GM23248 (cell line): ENCODE measurements around the gene C2orf42. TPM values are rescaled to one million over a fixed set of nuclear protein-coding genes. Genes with fewer than 3 reads are reported as not detected.
"Not testable (repeated sequence)": the region's sequence is repeated elsewhere in the genome, so short reads cannot be mapped to it uniquely, and the experiment has no call there.

Source experiments
- DNase-seq: peaks from one replicate; pipeline ENCODE4 v3.0.0-alpha.2; 2015
- H2AFZ ChIP-seq: fragments of 200-600 bp; sonication (generic); 2 replicates; pipeline ENCODE4 v1.6.1; 2016; ENCODE audit warnings: antibody characterized with exemption
- H3F3A ChIP-seq: fragments of 200-600 bp; sonication (generic); 2 replicates; pipeline ENCODE4 v1.6.1; 2016; ENCODE audit warnings: mild to moderate bottlenecking, antibody characterized with exemption, mixed run types; ENCODE audit not compliant: insufficient read depth
- H3K27ac ChIP-seq: fragments of 200-600 bp; sonication (generic); 2 replicates; pipeline ENCODE4 v1.5.1; 2016; ENCODE audit warnings: mild to moderate bottlenecking
- H3K27me3 ChIP-seq: fragments of 200-600 bp; sonication (generic); replicated peaks from 2 replicates; pipeline ENCODE4 v1.6.1; 2016; ENCODE audit warnings: mild to moderate bottlenecking; ENCODE audit not compliant: insufficient read depth
- H3K36me3 ChIP-seq: fragments of 200-600 bp; sonication (generic); 2 replicates; pipeline ENCODE4 v1.6.1; 2016; ENCODE audit warnings: low read depth, mild to moderate bottlenecking
- H3K4me1 ChIP-seq: fragments of 200-600 bp; sonication (generic); 2 replicates; pipeline ENCODE4 v1.6.1; 2016; ENCODE audit warnings: mild to moderate bottlenecking; ENCODE audit not compliant: insufficient read depth
- H3K4me2 ChIP-seq: fragments of 200-600 bp; sonication (generic); one replicate; pipeline ENCODE4 v1.6.1; 2016; ENCODE audit warnings: mild to moderate bottlenecking; ENCODE audit not compliant: unreplicated experiment
- H3K4me3 ChIP-seq: fragments of 200-600 bp; sonication (generic); 2 replicates; pipeline ENCODE4 v1.5.1; 2016; ENCODE audit warnings: mild to moderate bottlenecking
- H3K79me2 ChIP-seq: fragments of 200-600 bp; sonication (generic); 2 replicates; pipeline ENCODE4 v1.6.1; 2016; ENCODE audit warnings: mild to moderate bottlenecking; ENCODE audit not compliant: insufficient read depth
- H3K9ac ChIP-seq: fragments of 200-600 bp; sonication (generic); 2 replicates; pipeline ENCODE4 v1.6.1; 2016; ENCODE audit warnings: mild to moderate bottlenecking
- H3K9me2 ChIP-seq: fragments of 200-600 bp; sonication (generic); 2 replicates; pipeline ENCODE4 v1.6.1; 2016; ENCODE audit warnings: mixed run types, mild to moderate bottlenecking, moderate library complexity; ENCODE audit not compliant: insufficient read depth
- H3K9me3 ChIP-seq: fragments of 200-600 bp; sonication (generic); one replicate; pipeline ENCODE4 v1.6.1; 2017; ENCODE audit warnings: low read depth
- H4K20me1 ChIP-seq: fragments of 200-600 bp; sonication (generic); 2 replicates; pipeline ENCODE4 v1.6.0; 2016; ENCODE audit not compliant: insufficient read depth
- EZH2 ChIP-seq: fragments of 200-600 bp; sonication (generic); IDR thresholded peaks from 2 replicates; pipeline ENCODE4 v1.6.1; 2018; ENCODE audit warnings: antibody characterized with exemption, mild to moderate bottlenecking; ENCODE audit not compliant: insufficient read depth, poor library complexity, severe bottlenecking
- EZH2phosphoT487 ChIP-seq: fragments of 200-600 bp; sonication (generic); IDR thresholded peaks from 2 replicates; pipeline ENCODE4 v1.6.1; 2018; ENCODE audit warnings: antibody characterized with exemption, moderate library complexity, mild to moderate bottlenecking, low read depth; ENCODE audit not compliant: insufficient read depth
- WGBS, 2 experiments: methylation state at CpG; one replicate each; pipeline ENCODE4 v1.1.6; 2015 to 2017; ENCODE audit warnings: low lambda C conversion rate in 2 of 2, low coverage in 1 of 2; ENCODE audit errors: missing lambda C conversion rate in 2 of 2; 5-methylcytosine and 5-hydroxymethylcytosine counted together
- in situ Hi-C: fragments of 300-500 bp; cut with MboI; formaldehyde crosslinking; loops from 2 replicates; pipeline ENCODE4 v1.15.0; 2020
- polyA plus RNA-seq: library from polyadenylated mRNA; unstranded; fragments of >200 nt; fragmentation: Nextera tagmentation; extraction: Ambion mirVana; gene quantifications from 2 replicates; pipeline ENCODE4 v1.2.1, GENCODE V29; 2016
- total RNA-seq: library from RNA; depleted of rRNA; stranded (reverse); fragments of >200 nt; shearing (Covaris generic); gene quantifications from 2 replicates; pipeline ENCODE4 v1.2.3, GENCODE V29; 2014; rRNA removed

C2orf42 gene
- total RNA-seq (23.2 and 25.5 TPM in 2 replicates), polyA plus RNA-seq (15.5 and 15.7 TPM in 2 replicates)

DNA sequence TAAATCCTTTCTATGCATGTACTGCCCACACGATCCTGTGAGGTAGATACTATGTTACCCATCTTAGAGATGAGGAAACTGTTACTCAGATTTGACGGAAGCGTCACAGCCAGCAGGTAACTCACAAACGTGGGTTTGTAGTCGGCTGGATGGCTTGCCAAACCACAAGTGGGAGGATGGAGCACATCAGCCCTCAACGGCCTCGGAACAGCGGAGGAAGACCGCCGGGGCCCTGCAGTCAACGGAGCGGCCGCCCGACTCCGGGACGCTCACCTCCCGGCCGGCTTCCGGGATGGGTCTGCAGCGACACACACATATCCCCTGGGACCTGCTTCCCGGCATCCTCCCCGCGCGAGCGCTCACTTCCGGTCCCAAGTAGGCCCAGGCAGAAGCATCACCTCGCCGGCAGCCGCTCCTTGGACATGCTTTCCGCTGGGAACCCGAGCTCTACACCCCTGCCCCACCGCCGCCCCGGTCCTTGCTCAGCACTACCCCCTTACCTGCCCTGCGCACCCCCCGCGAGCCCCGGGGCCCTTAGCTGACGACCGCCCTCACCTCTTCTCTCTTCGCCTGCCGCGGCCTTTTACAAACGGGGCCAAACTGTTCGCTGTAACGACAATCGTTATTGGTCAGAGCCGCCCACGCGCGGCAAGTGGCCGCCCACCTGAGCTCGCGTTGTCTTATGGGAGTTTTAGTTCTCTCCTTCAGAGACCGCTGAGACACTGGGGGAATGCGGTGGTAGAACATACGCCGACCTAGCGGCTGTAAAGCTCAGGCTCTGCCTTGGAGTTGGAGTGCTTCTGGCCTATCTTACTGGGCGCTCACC is at the start of gene C2orf42:
TSS of gene C2orf42 (minus strand) at position 602 of the 826 bp plus-strand sequence. CDS start 9,034 bp downstream, outside the sequence.
- Histone ChIP-seq H3K9me2 (no peaks in the 10 kb centered on the region), H3K36me3 (no peaks in the 10 kb centered on the region), H3F3A (peaks cover 14% of the 10 kb centered on the region; the same call in 1 of the 2 replicates), H3K9me3 (no peaks in the 10 kb centered on the region), H3K9ac (peak within 1 kb of the TSS; percentile 95), H3K4me1 (peaks cover 3% of the 10 kb centered on the region; the same call in 1 of the 2 replicates), H3K4me3 (peak within 1 kb of the TSS; percentile 81), H2AFZ (peak within 1 kb of the TSS; percentile 96), H3K27me3 (no peaks in the 10 kb centered on the region), H3K27ac (peak within 1 kb of the TSS; percentile 94), H3K79me2 (peaks cover 31% of the 10 kb centered on the region), H4K20me1 (no peaks in the 10 kb centered on the region), H3K4me2 (peak within 1 kb of the TSS; percentile 95)
- TF ChIP-seq EZH2 (no peak), EZH2phosphoT487 (no peak)
- WGBS, 2 experiments = 1% methylated on average over 46 to 55 of the region's 60 CpGs
- in situ Hi-C loops = no loop called here
- DNase-seq = peak; percentile 99

- Histone ChIP-seq H3K9me3 (no peaks in the 10 kb centered on the region), H3K4me3 (no peak overlapping the region), H3K9me2 (no peaks in the 10 kb centered on the region), H3F3A (no peaks in the 10 kb centered on the region), H3K36me3 (peaks cover 2% of the 10 kb centered on the region; the same call in 1 of the 2 replicates), H3K4me1 (no peaks in the 10 kb centered on the region), H3K79me2 (peaks cover 100% of the 10 kb centered on the region), H4K20me1 (no peaks in the 10 kb centered on the region; the same call in 1 of the 2 replicates), H3K27ac (no peak overlapping the region), H2AFZ (no peak overlapping the region), H3K9ac (no peak overlapping the region), H3K27me3 (no peaks in the 10 kb centered on the region), H3K4me2 (no peak overlapping the region)
- in situ Hi-C loops = no loop called here
- whole genome bisulfite sequencing, 2 experiments = 69 to 78% methylated on average over 3 of the region's 3 CpGs
- TF ChIP-seq EZH2 = no peak
- TF ChIP-seq EZH2phosphoT487 = no peak
- no peak for DNase-seq
These were observed 49.8 kb upstream of the C2orf42 start for GRCh38 chr2:70240599-70240998.

GRCh38 chr2:70233926-70234325 is 43.1 kb upstream of the C2orf42 start:
- no peak overlapping the region for H2AFZ ChIP-seq
- peaks cover 85% of the 10 kb centered on the region for H3K79me2 ChIP-seq
- H3K4me2 ChIP-seq = no peak overlapping the region
- no peak overlapping the region for H3K9ac ChIP-seq
- no peaks in the 10 kb centered on the region for H3K9me2 ChIP-seq
- H3K9me3 ChIP-seq = no peaks in the 10 kb centered on the region
- H3K4me3 ChIP-seq = no peak overlapping the region
- in situ Hi-C loops = no loop called here
- no peaks in the 10 kb centered on the region for H3F3A ChIP-seq
- peaks cover 50% of the 10 kb centered on the region for H3K36me3 ChIP-seq
- H4K20me1 ChIP-seq = no peaks in the 10 kb centered on the region
- H3K27ac ChIP-seq = no peak overlapping the region
- WGBS, 2 experiments = 69 to 71% methylated on average over 3 of the region's 3 CpGs
- no peak for DNase-seq
- no peaks in the 10 kb centered on the region for H3K4me1 ChIP-seq
- no peak for TF ChIP-seq EZH2phosphoT487
- TF ChIP-seq EZH2 = no peak
- no peaks in the 10 kb centered on the region for H3K27me3 ChIP-seq

- in situ Hi-C loops = no loop called here
- Histone ChIP-seq H4K20me1 (no peaks in the 10 kb centered on the region), H3K4me3 (no peak overlapping the region), H3K4me2 (no peak overlapping the region), H3K36me3 (peaks cover 83% of the 10 kb centered on the region), H3K27ac (no peak overlapping the region), H3K79me2 (peaks cover 41% of the 10 kb centered on the region), H2AFZ (no peak overlapping the region), H3K9me2 (no peaks in the 10 kb centered on the region), H3K27me3 (no peaks in the 10 kb centered on the region), H3K9me3 (no peaks in the 10 kb centered on the region), H3K4me1 (no peaks in the 10 kb centered on the region), H3K9ac (no peak overlapping the region), H3F3A (no peaks in the 10 kb centered on the region)
- WGBS, 2 experiments = 98% methylated on average over 2 of the region's 2 CpGs
- TF ChIP-seq EZH2 = no peak
- no peak for TF ChIP-seq EZH2phosphoT487
- no peak for DNase-seq
These were observed 36.0 kb upstream of the C2orf42 start for GRCh38 chr2:70226781-70227180.

- peak; percentile 24 for DNase-seq
- H3F3A ChIP-seq, H2AFZ ChIP-seq, H3K9ac ChIP-seq, H3K27ac ChIP-seq, H3K27me3 ChIP-seq, H3K9me3 ChIP-seq, H3K4me2 ChIP-seq, in situ Hi-C loops, H3K4me3 ChIP-seq, H3K9me2 ChIP-seq, H3K4me1 ChIP-seq, H4K20me1 ChIP-seq: not testable (repeated sequence)
- WGBS, 2 experiments = 95 to 96% methylated on average over 3 of the region's 3 CpGs
- peaks cover 21% of the 10 kb centered on the region for H3K79me2 ChIP-seq
- peaks cover 84% of the 10 kb centered on the region for H3K36me3 ChIP-seq
These were observed 32.5 kb upstream of the C2orf42 start for GRCh38 chr2:70223305-70223704.
